Fibroblast of skin of back (primary cell): ENCODE measurements around the gene ZNG1B.
"Not testable (repeated sequence)": the region's sequence is repeated elsewhere in the genome, so short reads cannot be mapped to it uniquely, and the experiment has no call there.

ENCODE experiments used
- DNase-seq: peaks from one replicate; pipeline ENCODE4 v3.0.0-alpha.2; 2013

ZNG1B gene

DNA sequence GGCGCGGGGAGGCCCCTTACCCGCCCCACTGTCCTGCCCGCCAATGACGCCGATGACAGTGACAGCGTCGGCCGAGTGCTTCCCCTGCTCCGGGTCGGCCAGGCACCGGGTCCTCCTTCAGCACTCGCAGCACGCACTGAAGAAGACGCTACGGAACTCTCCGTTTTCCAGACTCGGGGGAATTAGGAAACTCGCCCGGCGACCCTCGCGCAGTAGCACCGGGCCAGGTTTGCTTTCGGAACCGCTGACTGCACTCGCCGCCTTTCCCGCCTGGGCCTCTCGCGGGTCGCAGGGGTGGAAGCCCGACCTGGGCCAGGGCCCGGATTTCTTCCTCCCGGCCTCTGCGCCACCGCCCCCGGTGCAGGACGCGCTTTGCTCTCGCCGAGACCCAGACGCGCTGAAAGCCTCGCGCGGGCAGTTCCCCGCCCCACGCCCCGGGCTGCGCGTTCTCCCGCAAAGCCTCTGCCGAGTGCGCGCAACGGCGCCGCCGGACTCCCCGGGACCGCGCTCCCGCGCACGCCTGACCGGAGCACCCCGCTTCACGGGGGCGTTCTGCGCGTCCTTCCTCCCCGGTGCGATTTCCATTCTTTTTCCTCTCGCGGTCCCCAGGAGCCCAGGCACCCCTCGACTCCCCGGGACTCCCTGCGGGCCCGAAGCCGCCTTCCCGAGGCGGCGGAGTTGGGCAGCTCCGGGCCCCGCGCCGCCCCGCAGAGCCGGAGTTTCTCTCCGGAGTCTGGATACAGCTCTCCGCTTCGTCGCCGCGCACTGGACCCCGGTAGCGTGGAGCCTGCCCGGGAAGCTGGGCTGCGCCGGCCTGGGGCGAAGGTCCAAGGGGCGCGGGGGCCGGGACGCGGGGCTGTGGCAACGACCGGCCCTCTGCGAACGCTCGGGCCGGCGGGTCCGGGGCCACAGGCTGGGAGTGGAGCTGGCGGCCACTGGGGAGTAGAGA lies 65.9 kb downstream of the ZNG1B start:
- peak; percentile 26 for DNase-seq

DNA sequence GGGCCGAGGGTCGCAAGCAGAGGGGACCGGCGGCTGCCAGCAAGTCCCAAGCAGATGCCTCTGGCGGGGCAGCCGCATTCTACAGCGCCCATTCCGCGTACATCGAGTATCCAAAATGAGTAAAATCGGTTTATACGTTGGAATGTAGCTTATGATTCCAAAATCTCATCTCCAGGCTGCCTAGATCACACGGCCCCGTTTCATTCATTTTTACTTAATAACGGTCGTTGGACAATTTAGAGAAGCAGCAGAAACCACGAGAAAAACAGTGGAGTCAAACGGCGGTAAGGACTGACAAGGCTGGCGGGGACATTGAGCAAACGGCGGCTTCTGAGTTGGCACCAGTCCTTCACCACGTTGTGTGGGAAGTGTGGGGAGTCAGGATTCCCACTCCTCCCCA lies 66.6 kb downstream of the ZNG1B start:
- not testable (repeated sequence) for DNase-seq

DNA sequence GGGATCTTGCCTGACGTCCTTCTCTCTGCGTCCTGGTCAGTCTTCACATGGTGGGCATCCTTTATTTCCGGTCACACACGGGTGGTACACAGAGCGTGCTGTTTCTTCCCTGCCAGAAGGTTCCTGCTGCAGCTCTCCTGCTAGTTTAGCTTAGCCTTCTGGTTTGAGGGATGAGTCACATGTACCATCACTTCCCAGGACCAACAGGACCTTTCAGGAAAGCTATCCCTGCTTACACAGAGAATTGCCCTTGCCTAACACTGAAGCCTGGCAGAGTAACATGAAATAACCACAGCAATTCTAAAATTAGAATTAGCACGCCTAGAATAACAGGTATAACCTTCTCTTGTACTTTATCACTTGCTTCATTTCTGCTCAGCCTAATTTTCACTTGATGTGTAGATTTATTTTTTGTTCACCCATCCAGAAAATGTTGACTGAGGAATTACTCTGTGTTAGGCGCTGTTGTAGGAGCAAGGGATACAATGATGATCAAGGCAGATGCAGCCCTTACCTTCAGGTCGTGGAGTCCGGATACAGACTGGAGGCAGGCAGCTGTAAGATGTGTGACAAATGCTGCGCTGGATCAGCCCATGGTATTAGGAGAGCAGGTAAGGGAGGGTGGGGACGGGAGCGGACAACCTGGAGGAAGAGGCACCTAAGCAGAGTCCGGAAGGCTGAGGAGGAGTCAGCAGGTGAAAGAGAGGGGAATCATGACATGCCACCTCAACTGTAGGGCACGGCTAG lies 70.1 kb downstream of the ZNG1B start:
- DNase-seq: not testable (repeated sequence)

DNA sequence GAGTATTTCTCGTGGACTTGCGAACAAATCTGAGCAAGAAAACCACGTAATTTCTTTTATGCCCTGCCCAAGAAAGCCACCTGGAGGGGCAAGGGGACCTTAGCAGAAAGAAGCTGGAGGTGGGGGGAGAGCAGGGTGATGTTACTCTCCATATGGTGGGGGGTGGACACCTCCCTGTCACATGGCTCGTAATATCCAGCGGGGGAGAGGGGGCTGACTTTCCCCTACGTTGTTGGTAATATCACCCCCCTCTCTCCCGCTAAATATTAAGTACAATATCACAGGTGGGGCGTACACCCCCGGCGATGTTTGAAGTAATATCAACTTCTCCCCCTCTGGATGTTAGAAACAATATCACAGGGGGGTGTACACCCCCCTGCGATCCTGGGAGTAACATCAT lies 70.7 kb downstream of the ZNG1B start:
- not testable (repeated sequence) for DNase-seq

DNA sequence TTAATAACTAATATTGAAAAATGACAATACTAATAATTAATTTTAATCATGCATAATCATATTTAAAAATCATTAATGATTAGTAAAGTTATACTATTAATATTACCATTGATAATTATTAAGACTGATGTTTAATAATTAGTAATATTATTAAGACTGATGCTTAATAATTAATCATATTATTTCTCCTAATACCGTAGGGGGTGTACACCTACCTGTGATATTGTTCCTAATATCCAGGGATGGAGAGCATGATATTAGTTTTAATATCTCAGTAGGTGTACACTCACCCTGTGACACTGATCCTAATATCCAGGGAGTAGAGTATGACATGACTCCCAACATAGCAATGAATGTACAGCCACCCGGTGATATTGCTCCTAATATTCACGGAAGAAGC lies 73.4 kb downstream of the ZNG1B start:
- not testable (repeated sequence) for DNase-seq

DNA sequence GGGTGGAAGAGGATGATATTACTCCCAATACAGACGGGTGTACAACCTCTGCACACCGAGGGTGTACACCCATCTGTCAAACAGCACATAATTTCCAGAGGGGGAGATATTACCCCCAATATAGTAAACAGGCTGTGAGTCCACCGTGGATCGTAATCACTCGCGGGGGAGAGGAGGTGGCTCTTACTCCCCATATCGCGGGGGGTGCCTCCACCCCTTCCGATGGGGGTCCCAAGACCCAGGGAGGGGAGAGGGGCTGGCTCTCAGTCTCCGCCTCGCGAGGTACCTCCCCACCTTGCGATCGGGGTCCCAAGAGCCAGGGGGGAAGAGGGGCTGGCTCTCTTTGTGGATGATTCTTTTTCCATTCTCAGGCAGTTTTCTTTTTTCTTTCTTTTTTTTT lies 74.4 kb downstream of the ZNG1B start:
- not testable (repeated sequence) for DNase-seq

DNA sequence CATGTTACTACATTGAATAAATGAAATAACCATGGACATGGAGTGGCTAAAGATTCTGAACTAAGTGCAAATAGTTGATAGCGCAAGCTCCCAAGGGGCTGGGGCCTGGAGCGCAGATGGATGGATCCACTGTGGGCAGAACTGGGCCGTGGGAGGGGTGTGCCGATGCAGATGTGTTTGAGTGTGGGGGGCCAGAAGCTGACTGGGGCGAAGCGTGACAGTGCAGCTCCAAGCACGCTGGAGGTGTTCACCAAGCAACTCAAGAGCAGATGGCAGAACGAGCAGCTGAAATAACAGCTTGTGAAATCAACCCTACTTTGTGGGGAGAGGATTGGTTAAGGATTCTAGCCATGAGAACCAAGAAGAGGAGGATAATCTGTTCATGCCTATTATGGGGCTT lies 78.0 kb downstream of the ZNG1B start:
- not testable (repeated sequence) for DNase-seq

DNA sequence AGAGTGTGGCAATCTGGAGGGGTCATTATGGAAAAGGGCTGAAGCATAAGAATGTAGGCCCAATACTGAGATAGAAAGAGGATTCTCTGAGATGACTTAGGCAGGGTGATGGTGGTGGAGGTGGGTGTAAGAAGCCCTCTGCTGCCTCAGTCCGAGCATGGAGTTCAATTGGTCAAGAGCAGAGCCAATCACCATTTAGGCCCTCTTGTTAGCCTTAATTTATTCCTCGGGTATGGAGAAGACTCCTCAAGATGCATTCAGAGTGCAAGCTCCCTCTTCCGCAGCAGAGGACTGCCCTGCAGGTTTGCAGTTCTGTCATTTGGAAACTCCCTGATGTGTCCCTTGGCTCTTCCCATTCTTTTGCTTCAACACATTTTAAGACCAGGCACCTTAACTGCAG lies 78.5 kb downstream of the ZNG1B start:
- DNase-seq: not testable (repeated sequence)

DNA sequence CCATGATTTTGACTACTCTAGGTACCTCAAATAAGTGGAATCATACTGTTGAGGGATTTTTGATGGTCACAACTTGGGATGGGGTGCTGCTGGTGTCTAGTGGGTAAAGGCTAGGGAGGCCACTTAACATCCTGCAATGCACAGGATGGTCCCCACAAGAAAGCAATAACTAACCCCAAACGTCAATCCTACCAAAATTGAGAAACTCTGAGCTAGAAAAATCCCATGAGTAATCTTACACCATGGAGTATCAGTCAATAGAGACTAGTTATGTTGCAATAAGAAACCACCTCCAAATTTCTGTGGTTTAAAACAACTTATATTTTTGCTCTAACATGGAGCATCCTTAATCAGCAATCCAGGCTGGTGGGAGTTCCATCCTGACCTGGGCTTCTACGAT lies 79.5 kb downstream of the ZNG1B start:
- DNase-seq: not testable (repeated sequence)

DNA sequence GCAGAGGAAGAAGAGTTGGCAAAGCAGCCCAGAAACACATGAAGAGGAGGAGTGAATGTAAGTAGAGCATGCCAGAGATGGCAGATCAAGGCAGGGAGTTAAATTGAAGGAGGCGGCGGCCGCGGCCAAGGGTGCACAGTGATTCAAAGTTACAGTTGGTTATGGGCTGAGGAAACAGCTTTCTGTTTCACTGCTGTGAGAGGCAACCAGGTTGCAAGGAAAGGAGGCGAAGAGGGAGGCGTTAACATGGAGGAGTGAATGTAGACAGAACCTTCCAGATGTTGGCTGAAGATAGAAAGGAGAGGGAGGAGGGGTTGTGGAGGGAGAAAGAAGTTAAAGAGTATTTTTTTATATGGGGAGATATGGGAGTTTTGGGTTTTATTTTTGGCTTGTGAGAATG lies 83.3 kb downstream of the ZNG1B start:
- not testable (repeated sequence) for DNase-seq

DNA sequence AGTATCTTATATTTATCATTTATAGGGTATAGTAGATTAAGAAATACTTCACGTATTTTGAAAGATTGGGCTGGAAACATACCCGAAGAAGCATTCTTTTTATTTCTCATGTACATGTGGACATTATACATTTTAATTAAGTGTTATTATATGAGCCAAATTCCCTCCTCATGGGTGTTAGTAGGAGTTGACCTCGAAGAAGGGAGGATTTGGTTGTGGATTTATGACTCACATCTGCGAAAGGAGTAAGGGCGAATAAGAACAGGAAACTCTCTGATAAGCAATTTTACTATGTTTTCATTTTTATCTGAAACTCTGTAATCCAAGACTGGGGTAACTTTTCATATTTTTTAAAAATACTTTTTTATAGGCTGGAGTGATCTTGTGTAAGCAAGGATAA lies 84.0 kb downstream of the ZNG1B start:
- DNase-seq: not testable (repeated sequence)

DNA sequence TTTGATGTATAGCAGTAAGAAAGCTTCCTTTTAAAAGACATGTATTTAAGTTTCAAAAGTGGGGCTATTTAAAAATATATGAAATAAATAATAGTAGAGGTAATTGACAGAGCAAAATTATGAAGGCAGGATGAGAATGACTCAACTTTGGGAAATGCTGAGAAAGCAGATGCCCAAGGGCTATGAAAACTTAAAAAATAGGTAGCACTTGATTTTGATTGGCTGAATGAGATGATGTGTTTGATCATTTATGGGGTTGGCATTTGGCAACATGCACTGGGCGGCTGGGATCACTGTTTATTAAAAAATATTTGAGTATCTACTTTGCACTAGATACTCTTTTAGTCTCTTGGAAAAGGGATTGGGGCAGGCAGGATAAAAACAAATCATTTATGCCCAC lies 87.5 kb downstream of the ZNG1B start:
- DNase-seq: not testable (repeated sequence)

DNA sequence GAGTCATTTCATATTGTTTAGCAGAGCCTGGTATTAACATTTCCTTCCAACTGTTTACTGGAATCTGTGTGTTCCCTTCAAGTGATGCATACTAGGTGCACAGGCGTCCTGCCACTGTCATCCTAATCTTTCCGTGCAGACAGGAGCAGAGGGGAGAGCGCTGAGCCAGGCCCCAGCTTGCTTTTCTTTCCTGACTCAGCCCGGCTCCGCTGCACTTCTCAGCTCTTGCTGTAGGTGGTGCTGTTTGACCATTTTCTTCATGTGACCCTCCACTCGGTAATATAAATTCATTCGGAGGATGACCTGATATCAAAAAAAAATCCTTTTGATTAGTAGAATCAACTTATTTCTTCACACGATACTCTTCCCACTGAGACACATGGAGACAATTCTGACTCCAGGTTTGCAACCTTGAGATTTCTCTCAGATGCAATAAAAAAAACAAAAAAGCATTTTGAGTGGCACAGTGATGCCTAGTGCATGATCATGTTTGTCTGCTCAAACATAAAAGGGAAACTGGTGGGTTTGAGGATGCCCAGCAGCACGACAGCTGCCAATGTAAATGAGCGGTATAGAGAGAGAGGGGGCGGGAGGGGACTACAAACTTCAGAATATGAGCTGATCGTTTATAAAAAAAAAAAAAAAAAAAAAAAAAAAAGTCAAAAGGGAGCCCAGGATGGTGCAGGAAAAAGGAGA lies 90.0 kb downstream of the ZNG1B start:
- DNase-seq: not testable (repeated sequence)

DNA sequence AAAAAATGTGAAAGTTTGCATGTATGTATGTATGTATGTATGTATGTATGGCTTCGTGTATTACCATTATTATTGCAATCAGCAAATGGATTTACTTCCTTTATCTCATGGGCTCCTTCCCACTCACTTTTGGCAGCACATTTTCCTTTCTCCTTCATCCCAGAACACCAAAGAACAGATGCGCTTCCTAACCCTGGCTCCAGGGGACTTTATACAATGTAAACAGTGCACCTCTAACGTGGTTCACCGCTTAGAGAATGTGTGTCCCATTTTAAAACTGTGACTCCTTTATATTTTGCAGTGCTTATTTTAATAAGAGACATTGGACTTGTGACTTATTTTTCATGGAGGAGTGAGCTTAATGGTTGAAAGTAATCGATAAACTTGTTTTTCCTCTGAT lies 90.6 kb downstream of the ZNG1B start:
- DNase-seq: not testable (repeated sequence)

DNA sequence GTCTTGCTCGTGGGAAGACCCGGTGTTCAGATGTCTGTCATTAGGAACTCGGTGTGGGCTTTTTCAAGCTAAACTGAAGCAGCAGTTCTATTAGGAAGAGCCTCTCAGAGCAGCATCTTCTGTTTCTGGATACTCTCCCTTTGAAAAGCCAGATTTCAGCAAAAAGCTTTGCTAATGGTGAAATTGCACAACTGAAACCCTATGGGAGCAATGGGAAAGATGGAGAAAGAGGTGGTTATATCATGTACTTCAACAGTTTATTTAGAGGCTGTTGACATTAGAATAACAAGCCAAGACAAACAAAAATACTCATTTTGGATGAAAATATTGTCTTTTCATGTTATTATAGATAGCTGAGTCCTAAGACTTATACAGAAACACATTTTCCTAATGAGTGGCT lies 91.4 kb downstream of the ZNG1B start:
- DNase-seq: not testable (repeated sequence)

DNA sequence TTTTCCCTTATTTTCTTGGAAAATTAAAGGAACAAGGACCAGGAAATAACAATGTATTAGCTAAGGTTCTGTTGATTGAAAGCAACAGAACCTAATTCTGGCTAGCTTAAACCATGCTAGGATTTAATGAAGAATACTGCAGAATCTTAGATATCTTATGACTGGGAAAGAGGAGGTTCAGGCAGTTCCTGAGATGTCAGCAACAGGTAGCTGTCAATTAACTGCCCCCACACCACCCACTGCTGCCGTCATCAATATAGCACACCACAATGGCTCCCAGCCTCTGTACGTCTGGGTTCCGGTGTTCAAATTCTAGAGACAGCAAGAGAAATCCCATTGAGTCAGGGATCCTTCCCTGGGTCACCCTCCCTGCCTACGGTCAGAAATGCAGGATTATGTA lies 95.5 kb downstream of the ZNG1B start:
- not testable (repeated sequence) for DNase-seq

DNA sequence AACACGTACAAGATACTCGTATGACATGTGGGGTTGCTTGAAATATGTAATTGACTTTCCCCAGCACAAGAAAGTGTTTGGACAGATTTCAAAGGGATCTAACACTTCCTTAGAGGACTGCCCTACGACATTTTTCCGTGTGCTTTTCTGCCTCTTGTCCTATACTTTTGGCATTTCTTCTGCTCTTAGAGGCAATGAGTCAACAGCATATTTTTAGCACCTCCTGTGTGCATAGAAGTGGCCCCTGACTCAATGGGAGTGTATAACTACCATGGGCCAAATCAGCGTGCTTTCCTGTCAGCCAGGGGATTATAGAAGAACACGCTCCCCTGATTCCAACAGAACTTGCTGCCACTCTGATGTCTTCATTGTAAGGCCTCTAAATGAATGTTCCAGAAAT lies 99.1 kb downstream of the ZNG1B start:
- not testable (repeated sequence) for DNase-seq

DNA sequence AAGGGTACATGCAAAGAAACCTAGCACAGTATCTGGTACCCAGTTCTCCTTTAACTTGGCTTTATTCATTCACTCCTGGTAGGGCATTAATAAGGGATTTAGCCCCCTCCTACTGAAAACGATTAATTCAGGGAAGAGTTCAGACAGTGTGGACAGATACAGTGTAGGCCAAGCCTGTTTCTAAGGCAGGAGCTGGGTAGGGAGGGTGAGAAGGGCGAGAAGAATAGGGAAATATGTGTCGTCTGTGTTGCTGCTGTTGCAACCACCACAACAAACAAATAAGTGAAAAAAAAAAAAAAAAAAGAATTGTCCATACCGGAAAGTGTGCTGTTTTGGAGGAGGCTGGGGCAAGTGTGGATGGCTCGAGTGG lies 103.3 kb downstream of the ZNG1B start:
- DNase-seq: not testable (repeated sequence)

DNA sequence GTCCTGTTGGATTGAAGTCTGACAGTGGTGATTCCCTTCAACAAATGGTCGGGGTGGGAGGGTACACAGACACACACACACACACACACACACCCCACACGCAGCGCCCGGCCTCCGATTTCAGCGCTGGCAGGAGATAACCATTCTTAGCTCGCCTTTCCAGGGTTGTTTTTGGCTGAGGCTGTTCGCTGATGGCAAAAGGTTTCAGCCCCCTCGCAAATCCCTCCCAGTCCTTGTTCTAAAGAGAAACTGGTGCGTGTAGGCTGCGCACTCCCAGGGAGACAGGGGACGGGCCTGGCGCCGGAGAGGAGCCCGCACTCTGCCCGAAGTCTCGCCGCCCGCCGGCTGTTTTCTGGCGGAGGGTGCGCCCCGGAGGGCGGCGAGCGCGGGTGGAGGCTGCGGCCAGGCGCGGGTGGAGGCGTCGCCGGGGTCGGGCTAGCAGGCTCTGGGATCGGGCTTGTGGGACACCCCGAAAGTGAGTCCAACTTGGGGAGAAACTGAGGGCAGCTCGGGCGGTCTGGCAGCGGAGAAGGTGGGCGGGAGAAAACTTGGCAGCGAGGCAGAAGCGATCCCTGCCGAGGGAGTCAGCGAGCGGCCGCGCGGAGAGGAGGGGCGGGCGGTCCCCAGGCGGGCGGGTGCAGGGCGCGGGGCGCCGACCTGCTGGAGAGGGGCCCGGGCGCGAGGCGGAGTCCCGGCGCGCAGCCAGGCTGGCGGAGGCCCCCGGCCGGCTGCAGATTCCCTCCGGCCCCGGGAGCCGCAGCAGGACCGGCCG lies 103.9 kb downstream of the ZNG1B start:
- peak; percentile 31 for DNase-seq

DNA sequence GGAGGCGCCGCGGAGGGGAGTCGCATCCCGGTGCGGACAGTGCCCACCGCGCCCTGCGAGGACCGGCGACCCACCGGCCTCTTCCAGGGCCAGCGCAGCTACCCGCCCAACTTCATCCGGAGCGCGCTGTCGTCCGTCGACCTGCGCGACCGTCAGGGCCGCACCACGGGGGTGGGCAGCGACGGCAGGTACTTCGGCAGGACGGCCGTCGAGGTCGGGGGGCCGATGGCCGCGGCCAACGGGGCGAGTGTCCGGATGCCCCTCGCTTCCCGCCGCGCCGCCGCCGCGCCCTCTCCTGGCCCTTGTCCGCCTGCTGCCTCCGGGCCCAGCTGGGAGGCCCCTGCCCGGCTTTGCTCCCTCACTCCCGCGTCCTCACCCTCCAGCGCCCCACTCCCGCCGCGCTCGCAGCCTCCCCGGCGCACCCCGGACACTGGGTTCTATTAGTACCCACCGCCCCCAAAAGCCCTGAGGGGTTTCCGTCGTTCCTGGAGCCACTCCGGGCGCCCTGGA lies 104.5 kb downstream of the ZNG1B start:
- DNase-seq: not testable (repeated sequence)

DNA sequence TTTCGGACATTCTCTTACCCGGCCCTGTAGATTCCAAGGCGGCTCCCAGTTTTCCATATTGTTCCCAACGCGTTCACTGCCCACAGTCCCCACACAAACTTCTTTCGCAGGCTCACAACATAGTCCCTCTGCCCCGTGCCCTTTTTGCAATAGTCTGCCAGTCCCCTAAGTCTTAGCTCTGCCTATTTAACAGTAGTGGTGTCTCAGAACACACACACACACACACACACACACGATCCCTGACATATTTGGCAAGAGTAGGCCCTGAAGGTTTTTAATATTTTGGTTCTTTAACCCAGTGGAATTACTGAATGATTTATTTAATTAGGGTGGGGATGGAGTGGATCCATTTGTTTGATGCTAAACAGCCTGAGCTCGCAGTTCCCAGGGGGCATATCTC lies 105.0 kb downstream of the ZNG1B start:
- not testable (repeated sequence) for DNase-seq
